Esophagus muscularis mucosa (tissue), 3 donors: ENCODE data around the gene CASP12.

Experiments used
- CTCF ChIP-seq, 3 experiments: fragments of 200-600 bp in 2 of 3; fragments of 450-650 bp in 1 of 3; sonication (generic) in 2 of 3; IDR thresholded peaks; one replicate each; pipeline ENCODE4 v1.5.1; 2017 to 2019; ENCODE audit warnings: antibody characterized with exemption in 3 of 3, mild to moderate bottlenecking in 2 of 3, moderate library complexity in 1 of 3
- EP300 ChIP-seq: sonication (generic); formaldehyde crosslinking; IDR thresholded peaks from one replicate; pipeline ENCODE4 v1.6.1; 2017; ENCODE audit warnings: antibody characterized with exemption

- TF ChIP-seq EP300 (no peak), CTCF (IDR thresholded peaks at IDR 0.05) (no peak)
Observed at GRCh38 chr11:104873252-104873651, 25.0 kb downstream of the CASP12 start.
